ENCODE measurements around the gene FAM234B.

The FAM234B gene

DNA sequence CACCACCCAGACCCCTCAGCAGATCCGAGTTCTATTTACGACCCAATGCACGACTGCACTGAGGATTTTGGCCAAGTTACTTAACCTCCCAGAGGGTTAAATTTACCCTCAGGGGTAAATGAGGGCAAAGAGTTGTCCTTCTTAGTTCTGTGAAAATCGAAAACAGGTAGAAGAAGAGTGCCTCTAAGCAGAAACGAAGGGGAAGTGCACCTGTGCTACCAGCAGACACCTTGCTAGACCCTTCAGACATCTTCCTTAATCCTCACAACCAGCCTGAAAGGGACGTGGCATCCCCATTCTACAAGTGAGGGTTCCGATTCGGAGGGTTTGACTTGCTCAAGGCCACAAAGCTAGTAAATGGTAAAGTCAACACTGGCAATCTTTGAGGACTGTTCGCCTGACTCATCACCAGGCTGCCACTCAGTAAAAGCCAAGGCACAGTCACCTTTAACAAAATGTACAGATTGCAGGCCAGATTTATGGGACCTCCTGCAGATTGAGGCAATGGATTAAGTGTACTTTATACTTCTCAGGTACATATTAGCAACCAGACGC lies 57.7 kb downstream of the FAM234B start:
- Histone ChIP-seq H3K4me1 (ENCODE audit: control insufficient read depth, insufficient read depth, low read length) (peaks cover 14% of the 10 kb centered on the region), H3K9ac (ENCODE audit: low read length) (peak overlapping the region; percentile 47), H3K27ac (ENCODE audit: low read depth, low read length) (peak overlapping the region; percentile 77), H3K4me3 (ENCODE audit: low read length) (peak overlapping the region; percentile 54), H3K36me3 (ENCODE audit: control insufficient read depth, insufficient read depth, low read length) (no peaks in the 10 kb centered on the region), H3K27me3 (ENCODE audit: control insufficient read depth, insufficient read depth, low read length) (no peaks in the 10 kb centered on the region)

DNA sequence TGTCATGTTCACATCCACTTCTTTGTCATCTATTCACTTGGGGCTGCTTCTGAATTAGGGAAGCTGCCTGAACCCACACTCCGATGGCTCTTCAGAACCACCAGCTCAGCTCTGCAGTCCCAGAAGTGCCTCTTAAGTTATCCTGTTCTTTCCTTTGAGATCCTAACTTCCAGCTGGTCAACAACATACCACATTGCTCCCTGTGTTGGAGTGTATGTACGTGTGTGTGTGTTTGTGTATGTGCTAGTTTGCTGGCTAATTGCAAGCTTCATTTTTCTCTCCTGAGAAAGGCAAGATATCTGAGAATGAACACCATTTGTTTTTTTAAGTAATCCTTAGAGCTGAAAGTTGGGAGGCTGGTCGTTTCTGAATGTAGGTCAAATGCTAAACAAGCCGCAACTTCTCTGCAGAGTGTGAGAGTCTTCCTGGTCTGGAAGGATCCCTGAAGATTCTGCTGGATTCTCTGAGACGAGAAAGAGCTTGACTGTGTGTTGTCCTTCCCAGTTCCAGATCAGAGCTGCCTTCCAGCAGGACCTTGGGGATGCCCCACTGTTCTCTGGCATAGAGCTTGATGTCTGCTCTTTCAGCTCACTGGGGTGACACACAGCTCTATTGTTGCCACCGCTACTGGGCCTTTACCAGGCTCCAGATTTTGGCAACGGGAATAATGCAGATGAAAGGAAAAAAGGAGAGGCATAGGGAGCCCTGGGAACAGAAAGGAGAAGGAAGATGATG lies 58.4 kb downstream of the FAM234B start:
- H3K27me3 ChIP-seq (ENCODE audit: control insufficient read depth, insufficient read depth, low read length) = no peaks in the 10 kb centered on the region
- H3K27ac ChIP-seq (ENCODE audit: low read depth, low read length) = no peak overlapping the region
- H3K9ac ChIP-seq (ENCODE audit: low read length) = no peak overlapping the region
- no peaks in the 10 kb centered on the region for H3K36me3 ChIP-seq (ENCODE audit: control insufficient read depth, insufficient read depth, low read length)
- peaks cover 14% of the 10 kb centered on the region for H3K4me1 ChIP-seq (ENCODE audit: control insufficient read depth, insufficient read depth, low read length)
- no peak overlapping the region for H3K4me3 ChIP-seq (ENCODE audit: low read length)

DNA sequence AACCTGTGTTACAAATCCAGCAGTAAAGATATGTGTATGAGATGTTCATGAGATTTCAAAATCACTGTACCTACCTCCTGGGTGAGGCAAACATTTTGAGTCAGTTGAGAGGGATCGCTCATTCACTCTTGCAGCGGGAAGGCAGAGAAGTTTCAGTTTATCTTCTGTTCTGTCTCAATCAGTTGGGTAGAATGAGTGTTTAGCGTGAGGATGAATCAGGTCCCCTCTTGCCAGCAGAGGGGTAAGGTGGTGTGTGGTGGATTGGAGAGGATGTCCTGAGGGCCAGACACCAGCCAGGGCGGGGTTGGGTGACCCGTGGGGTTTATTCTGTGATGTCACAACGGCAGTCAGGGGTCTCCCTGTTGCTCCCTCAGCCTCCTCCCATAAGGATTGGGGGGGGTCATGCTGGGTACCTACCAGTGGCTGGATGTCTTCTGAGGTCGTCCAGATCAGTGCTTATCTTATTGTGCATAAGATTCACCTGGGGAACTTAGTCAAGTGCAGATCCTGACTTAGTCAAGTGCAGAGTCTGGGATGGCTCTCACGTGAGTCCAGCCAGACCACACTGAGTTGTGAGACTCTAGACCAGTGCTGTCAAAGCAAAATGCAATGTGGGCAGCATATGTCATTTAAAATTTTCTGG lies 59.3 kb downstream of the FAM234B start, which contains the start of gene GSG1:
Gene GSG1, minus strand, starts transcription at position 277 of the 643 bp plus-strand sequence. Its CDS starts 155 bp downstream, at position 122.
- H3K27ac ChIP-seq (ENCODE audit: low read depth, low read length) = no peak within 1 kb of the TSS
- H3K9ac ChIP-seq (ENCODE audit: low read length) = no peak within 1 kb of the TSS
- no peaks in the 10 kb centered on the region for H3K27me3 ChIP-seq (ENCODE audit: control insufficient read depth, insufficient read depth, low read length)
- H3K36me3 ChIP-seq (ENCODE audit: control insufficient read depth, insufficient read depth, low read length) = no peaks in the 10 kb centered on the region
- H3K4me1 ChIP-seq (ENCODE audit: control insufficient read depth, insufficient read depth, low read length) = peaks cover 14% of the 10 kb centered on the region
- H3K4me3 ChIP-seq (ENCODE audit: low read length) = no peak within 1 kb of the TSS

DNA sequence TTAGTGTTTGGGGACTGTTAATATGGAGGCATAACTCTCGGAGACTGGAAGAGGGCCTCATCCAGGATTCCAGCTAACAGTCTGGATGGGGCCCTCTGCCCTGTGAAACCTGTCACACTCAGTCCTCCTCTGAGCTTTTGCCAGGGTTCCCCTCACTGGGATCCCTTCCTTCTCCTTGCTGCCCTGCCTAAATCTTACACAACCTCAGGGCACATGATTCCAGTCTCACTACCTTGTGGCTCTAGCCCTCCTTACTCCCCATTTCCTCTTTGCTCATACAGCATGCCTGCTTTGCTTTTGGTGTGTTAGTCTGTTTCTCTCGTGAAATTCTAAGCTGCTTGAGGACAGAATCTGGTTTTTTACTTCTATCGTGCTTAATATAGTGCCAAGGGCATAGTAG lies 60.2 kb downstream of the FAM234B start:
- peaks cover 9% of the 10 kb centered on the region for H3K4me1 ChIP-seq (ENCODE audit: control insufficient read depth, insufficient read depth, low read length)
- no peak overlapping the region for H3K4me3 ChIP-seq (ENCODE audit: low read length)
- no peaks in the 10 kb centered on the region for H3K36me3 ChIP-seq (ENCODE audit: control insufficient read depth, insufficient read depth, low read length)
- no peak overlapping the region for H3K9ac ChIP-seq (ENCODE audit: low read length)
- no peak overlapping the region for H3K27ac ChIP-seq (ENCODE audit: low read depth, low read length)
- H3K27me3 ChIP-seq (ENCODE audit: control insufficient read depth, insufficient read depth, low read length) = no peaks in the 10 kb centered on the region

DNA sequence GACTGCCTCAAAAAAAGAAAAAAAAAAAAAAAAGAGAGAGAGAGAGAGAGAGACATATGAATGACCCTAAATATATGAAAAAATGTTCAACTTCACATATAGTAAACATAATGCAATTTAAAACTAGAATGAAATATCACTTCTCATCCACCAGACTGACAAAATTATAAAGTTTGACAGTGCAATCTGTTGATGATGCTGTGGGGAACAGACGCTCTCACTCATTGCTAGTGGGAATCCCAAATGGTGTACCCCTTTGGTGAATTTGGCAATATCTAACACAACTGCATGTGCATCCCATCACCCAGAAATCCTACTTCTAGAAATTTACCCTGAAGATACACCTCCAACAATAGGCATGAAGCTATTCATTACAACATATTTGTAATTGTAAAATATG lies 61.6 kb downstream of the FAM234B start:
- Histone ChIP-seq H3K4me1 (ENCODE audit: control insufficient read depth, insufficient read depth, low read length) (peaks cover under 1% of the 10 kb centered on the region), H3K27ac (ENCODE audit: low read depth, low read length) (no peak overlapping the region), H3K4me3 (ENCODE audit: low read length) (no peak overlapping the region), H3K9ac (ENCODE audit: low read length) (no peak overlapping the region), H3K27me3 (ENCODE audit: control insufficient read depth, insufficient read depth, low read length) (no peaks in the 10 kb centered on the region), H3K36me3 (ENCODE audit: control insufficient read depth, insufficient read depth, low read length) (no peaks in the 10 kb centered on the region)

DNA sequence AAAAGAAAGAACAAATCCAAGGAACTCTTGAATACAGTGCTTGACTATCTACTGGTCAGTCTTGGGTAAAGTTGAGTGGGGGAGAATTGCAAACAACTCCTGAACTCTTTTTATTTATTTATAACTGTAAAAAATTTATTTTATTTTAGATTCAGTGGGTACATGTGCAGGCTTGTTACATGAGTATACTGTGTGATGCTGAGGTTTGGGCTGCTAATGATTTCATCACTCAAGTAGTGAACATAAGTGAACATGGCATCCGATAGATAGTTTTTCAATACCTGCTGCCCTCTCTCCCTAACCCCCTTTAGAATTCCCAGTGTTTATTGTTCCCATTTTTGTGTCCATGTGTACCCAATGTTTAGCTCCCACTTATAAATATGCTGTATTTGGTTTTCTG lies 62.5 kb downstream of the FAM234B start:
- no peaks in the 10 kb centered on the region for H3K4me1 ChIP-seq (ENCODE audit: control insufficient read depth, insufficient read depth, low read length)
- H3K4me3 ChIP-seq (ENCODE audit: low read length) = no peak overlapping the region
- H3K27me3 ChIP-seq (ENCODE audit: control insufficient read depth, insufficient read depth, low read length) = no peaks in the 10 kb centered on the region
- no peak overlapping the region for H3K27ac ChIP-seq (ENCODE audit: low read depth, low read length)
- H3K9ac ChIP-seq (ENCODE audit: low read length) = no peak overlapping the region
- no peaks in the 10 kb centered on the region for H3K36me3 ChIP-seq (ENCODE audit: control insufficient read depth, insufficient read depth, low read length)

DNA sequence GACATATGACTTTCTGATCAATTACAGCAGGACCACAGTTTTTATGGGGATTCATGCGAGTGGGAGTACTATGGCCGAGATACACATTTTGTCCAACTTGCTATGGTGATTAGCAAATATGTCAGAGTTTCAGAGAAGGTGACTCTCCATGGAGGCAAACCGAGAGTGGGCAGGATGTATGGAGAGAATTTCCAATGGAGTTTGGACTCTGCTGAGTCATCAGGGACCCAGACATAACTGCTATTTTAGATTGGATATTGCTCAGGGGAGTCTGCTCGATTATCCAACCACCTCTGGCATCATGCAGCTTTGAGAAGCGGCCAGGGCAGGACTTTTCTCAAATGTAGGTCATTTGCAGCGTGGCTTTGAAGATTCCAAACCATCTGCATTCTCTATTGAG lies 68.8 kb downstream of the FAM234B start:
- no peak overlapping the region for H3K27ac ChIP-seq (ENCODE audit: low read depth, low read length)
- no peak overlapping the region for H3K9ac ChIP-seq (ENCODE audit: low read length)
- no peaks in the 10 kb centered on the region for H3K36me3 ChIP-seq (ENCODE audit: control insufficient read depth, insufficient read depth, low read length)

DNA sequence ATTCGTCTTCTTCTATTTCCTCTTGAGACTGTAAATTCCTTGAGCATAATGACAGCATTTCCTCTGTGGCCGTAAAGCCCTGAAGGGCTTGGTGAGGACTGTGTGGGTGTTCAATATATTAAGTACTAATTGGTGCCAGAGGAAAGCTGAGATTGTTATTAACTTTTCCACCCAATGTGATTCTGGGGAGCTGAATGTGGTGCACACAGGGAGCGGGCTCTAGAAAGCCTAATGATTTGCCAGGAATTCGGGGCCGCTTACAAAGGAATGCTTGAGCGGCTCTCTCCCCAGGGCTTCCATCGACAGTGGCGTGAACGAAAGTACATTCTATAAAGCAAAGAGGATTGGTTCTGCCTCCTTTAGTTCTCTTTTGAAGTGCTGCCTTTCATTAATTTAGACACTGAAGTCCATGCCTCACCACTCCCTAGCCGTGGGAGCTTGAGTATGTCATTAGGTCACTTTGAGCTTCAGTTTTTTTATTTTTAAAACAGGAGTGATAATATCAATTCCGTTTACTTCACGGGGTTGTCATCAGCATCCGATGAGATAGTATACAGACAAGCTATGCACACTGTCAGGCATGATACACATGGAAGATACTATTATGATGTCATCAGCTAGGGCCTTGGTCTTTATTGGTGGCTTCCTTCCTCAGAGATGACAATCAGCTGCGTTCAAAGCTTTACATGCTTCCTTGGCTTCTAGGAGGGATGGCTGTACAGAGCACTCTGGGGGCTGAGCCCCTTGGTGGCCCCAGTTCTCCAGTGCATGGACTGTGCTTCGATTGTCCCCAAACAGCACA lies 70.3 kb downstream of the FAM234B start:
- no peaks in the 10 kb centered on the region for H3K4me1 ChIP-seq (ENCODE audit: control insufficient read depth, insufficient read depth, low read length)
- H3K36me3 ChIP-seq (ENCODE audit: control insufficient read depth, insufficient read depth, low read length) = no peaks in the 10 kb centered on the region
- H3K27me3 ChIP-seq (ENCODE audit: control insufficient read depth, insufficient read depth, low read length) = no peaks in the 10 kb centered on the region
- no peak overlapping the region for H3K27ac ChIP-seq (ENCODE audit: low read depth, low read length)
- H3K4me3 ChIP-seq (ENCODE audit: low read length) = no peak overlapping the region
- H3K9ac ChIP-seq (ENCODE audit: low read length) = no peak overlapping the region

More for the DNA sequence above, 68.8 kb downstream of the FAM234B start:
- Histone ChIP-seq H3K4me1 (ENCODE audit: control insufficient read depth, insufficient read depth, low read length) (no peaks in the 10 kb centered on the region), H3K27me3 (ENCODE audit: control insufficient read depth, insufficient read depth, low read length) (no peaks in the 10 kb centered on the region), H3K4me3 (ENCODE audit: low read length) (no peak overlapping the region)

DNA sequence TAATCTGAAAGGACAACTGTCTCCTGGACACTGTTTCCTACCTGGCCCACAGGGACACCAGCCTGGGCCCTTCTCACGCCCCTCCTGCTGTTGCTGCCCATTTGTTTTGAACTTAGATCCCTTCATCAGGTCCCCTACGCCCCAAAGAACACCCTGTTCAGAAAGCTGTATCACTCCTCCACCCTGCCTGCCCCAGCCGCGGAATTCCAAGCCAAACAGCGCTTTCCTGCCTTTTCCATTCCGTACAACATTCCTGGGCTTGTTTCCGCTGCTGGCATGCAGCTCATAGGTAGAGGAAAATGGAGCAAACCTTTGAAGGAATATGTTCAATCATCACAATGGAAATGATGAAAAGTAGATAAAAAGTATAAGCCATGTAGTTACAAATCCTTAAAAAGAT lies 72.1 kb downstream of the FAM234B start:
- Histone ChIP-seq H3K4me3 (ENCODE audit: low read length) (no peak overlapping the region), H3K27me3 (ENCODE audit: control insufficient read depth, insufficient read depth, low read length) (no peaks in the 10 kb centered on the region), H3K36me3 (ENCODE audit: control insufficient read depth, insufficient read depth, low read length) (no peaks in the 10 kb centered on the region), H3K27ac (ENCODE audit: low read depth, low read length) (no peak overlapping the region), H3K9ac (ENCODE audit: low read length) (no peak overlapping the region), H3K4me1 (ENCODE audit: control insufficient read depth, insufficient read depth, low read length) (no peaks in the 10 kb centered on the region)

DNA sequence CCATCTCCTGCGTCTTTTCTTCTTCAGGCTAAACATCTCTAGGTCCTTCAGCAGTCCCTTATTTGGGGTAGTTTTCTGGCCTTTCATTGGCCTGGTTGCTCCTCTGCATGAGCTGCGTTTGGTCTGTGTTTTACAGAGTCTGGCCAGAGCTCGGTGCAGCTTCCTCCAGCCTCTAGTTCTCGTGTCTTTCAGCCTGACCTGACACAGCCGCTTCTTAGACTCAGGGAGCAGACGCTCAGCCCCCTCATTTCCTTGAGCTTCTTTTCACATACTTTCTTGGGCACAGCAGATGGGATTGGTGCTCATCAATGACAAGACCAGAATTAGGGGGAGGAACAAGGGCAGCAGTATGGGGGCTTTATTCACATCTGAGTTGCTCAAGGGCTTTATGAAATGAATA lies 72.8 kb downstream of the FAM234B start:
- H3K4me1 ChIP-seq (ENCODE audit: control insufficient read depth, insufficient read depth, low read length) = no peaks in the 10 kb centered on the region
- no peak overlapping the region for H3K4me3 ChIP-seq (ENCODE audit: low read length)
- no peaks in the 10 kb centered on the region for H3K27me3 ChIP-seq (ENCODE audit: control insufficient read depth, insufficient read depth, low read length)
- H3K36me3 ChIP-seq (ENCODE audit: control insufficient read depth, insufficient read depth, low read length) = no peaks in the 10 kb centered on the region
- H3K9ac ChIP-seq (ENCODE audit: low read length) = no peak overlapping the region
- H3K27ac ChIP-seq (ENCODE audit: low read depth, low read length) = no peak overlapping the region

DNA sequence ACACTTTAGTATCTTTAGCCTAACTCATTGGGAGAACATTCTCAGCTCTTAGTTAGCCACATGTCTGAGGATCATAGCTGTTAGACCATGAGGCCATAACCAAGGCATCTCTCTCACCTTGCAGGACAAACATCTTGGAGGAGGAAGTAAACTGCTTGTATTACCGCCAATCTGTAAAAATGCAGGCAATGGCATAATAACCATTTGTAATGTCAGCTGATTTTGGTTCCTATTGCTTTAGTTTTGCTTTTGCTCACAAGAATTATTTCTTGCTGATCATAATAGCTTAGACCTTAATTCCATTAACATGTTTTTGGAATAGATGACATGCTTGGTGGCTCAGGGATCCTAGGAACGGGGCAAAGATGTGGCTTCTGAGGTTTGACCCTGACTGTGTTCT lies 75.6 kb downstream of the FAM234B start:
- Histone ChIP-seq H3K36me3 (ENCODE audit: control insufficient read depth, insufficient read depth, low read length) (no peaks in the 10 kb centered on the region), H3K27ac (ENCODE audit: low read depth, low read length) (no peak overlapping the region), H3K4me3 (ENCODE audit: low read length) (no peak overlapping the region), H3K4me1 (ENCODE audit: control insufficient read depth, insufficient read depth, low read length) (no peaks in the 10 kb centered on the region), H3K27me3 (ENCODE audit: control insufficient read depth, insufficient read depth, low read length) (no peaks in the 10 kb centered on the region), H3K9ac (ENCODE audit: low read length) (no peak overlapping the region)

DNA sequence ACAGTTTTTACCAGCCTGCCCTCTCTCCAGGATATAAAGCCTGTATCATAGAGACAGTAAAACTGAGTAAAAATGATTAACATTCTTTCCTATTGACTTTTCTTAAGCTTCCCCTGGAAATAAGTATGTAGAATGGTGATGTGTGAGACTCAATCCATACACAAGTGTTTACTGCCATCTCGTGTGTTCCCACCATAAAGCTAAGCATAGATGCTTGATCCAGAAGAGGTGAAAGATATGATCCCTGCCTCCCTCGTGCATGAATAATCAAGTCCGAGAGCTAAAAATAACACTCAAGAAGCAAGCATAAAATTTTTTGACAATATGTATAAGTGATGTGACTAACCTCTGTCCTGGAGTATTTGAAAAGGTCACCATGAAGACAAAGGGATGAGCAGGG lies 76.2 kb downstream of the FAM234B start:
- no peak overlapping the region for H3K27ac ChIP-seq (ENCODE audit: low read depth, low read length)
- no peak overlapping the region for H3K9ac ChIP-seq (ENCODE audit: low read length)
- no peaks in the 10 kb centered on the region for H3K4me1 ChIP-seq (ENCODE audit: control insufficient read depth, insufficient read depth, low read length)
- H3K27me3 ChIP-seq (ENCODE audit: control insufficient read depth, insufficient read depth, low read length) = no peaks in the 10 kb centered on the region
- H3K36me3 ChIP-seq (ENCODE audit: control insufficient read depth, insufficient read depth, low read length) = no peaks in the 10 kb centered on the region
- H3K4me3 ChIP-seq (ENCODE audit: low read length) = no peak overlapping the region
